Type B pancreatic cell (in vitro differentiated cells): ENCODE measurements around the gene KAT14. TPM values are rescaled to one million over a fixed set of nuclear protein-coding genes. Genes with fewer than 3 reads are reported as not detected.
A peak's percentile ranks its signal among the peaks of the same experiment; 100 is the strongest.
"Not testable (repeated sequence)": the region's sequence is repeated elsewhere in the genome, so short reads cannot be mapped to it uniquely, and the experiment has no call there.

Source experiments
- DNase-seq: peaks from one replicate; pipeline ENCODE4 v3.0.0; 2021; ENCODE audit warnings: mixed read lengths; ENCODE audit not compliant: unreplicated experiment; ENCODE audit errors: extremely low spot score
- H3K27ac Mint-ChIP-seq: 2 replicates; pipeline ENCODE4 v1.8.0; 2021; ENCODE audit warnings: mild to moderate bottlenecking, mixed read lengths
- H3K27me3 Mint-ChIP-seq: 2 replicates; pipeline ENCODE4 v1.8.0; 2021; ENCODE audit warnings: mixed read lengths
- H3K36me3 Mint-ChIP-seq: 2 replicates; pipeline ENCODE4 v1.8.0; 2021; ENCODE audit warnings: mixed read lengths
- H3K4me1 Mint-ChIP-seq: one replicate; pipeline ENCODE4 v1.8.0; 2021; ENCODE audit warnings: mixed read lengths; ENCODE audit not compliant: unreplicated experiment
- H3K4me3 Mint-ChIP-seq: 2 replicates; pipeline ENCODE4 v1.8.0; 2021; ENCODE audit warnings: mild to moderate bottlenecking, mixed read lengths
- H3K9me3 Mint-ChIP-seq: 2 replicates; pipeline ENCODE4 v1.8.0; 2021; ENCODE audit warnings: mixed read lengths
- CTCF ChIP-seq: fragments of 200-600 bp; sonication (generic); conservative IDR thresholded peaks from 2 replicates; pipeline ENCODE4 v1.5.0; 2021; ENCODE audit warnings: antibody characterized with exemption, mild to moderate bottlenecking
- total RNA-seq: library from RNA; stranded (reverse); gene quantifications from 2 replicates; pipeline ENCODE4 v1.2.1, GENCODE V29; 2021; ENCODE audit warnings: low replicate concordance

KAT14 gene
- total RNA-seq, 1 donor from 2014 or later = 24.9 TPM

GRCh38 chr20:18166241-18166881 lies 28.7 kb downstream of the KAT14 start:
- no peak overlapping the region for H3K4me3 Mint-ChIP-seq

GRCh38 chr20:18166950-18167349 lies 29.3 kb downstream of the KAT14 start:
- no peak for TF ChIP-seq CTCF
- Mint-ChIP-seq H3K4me1 (peaks cover 11% of the 10 kb centered on the region), H3K9me3 (no peaks in the 10 kb centered on the region), H3K27me3 (no peaks in the 10 kb centered on the region), H3K36me3 (peaks cover 58% of the 10 kb centered on the region), H3K27ac (peak overlapping the region; percentile 27), H3K4me3 (no peak overlapping the region)
- DNase-seq = no peak

More at GRCh38 chr20:18166241-18166881, 28.7 kb downstream of the KAT14 start:
- peaks cover 11% of the 10 kb centered on the region for H3K4me1 Mint-ChIP-seq
- peaks cover 61% of the 10 kb centered on the region for H3K36me3 Mint-ChIP-seq
- H3K27ac Mint-ChIP-seq = peak overlapping the region; percentile 27
- H3K9me3 Mint-ChIP-seq = no peaks in the 10 kb centered on the region
- DNase-seq = no peak
- no peak for TF ChIP-seq CTCF
- H3K27me3 Mint-ChIP-seq = no peaks in the 10 kb centered on the region

- no peak overlapping the region for H3K27ac Mint-ChIP-seq
- H3K36me3 Mint-ChIP-seq = peaks cover 42% of the 10 kb centered on the region
- no peak for DNase-seq
- TF ChIP-seq CTCF = no peak
- no peak overlapping the region for H3K4me3 Mint-ChIP-seq
- H3K27me3 Mint-ChIP-seq = no peaks in the 10 kb centered on the region
- peaks cover 4% of the 10 kb centered on the region for H3K4me1 Mint-ChIP-seq
- H3K9me3 Mint-ChIP-seq = no peaks in the 10 kb centered on the region
Measured at GRCh38 chr20:18172379-18172778, 34.7 kb downstream of the KAT14 start.

GRCh38 chr20:18174906-18175683 lies 37.4 kb downstream of the KAT14 start:
- Mint-ChIP-seq H3K4me3 (no peak overlapping the region), H3K27ac (no peak overlapping the region), H3K36me3 (peaks cover 48% of the 10 kb centered on the region), H3K9me3 (no peaks in the 10 kb centered on the region), H3K4me1 (peaks cover 4% of the 10 kb centered on the region), H3K27me3 (no peaks in the 10 kb centered on the region)
- TF ChIP-seq CTCF = no peak
- no peak for DNase-seq

GRCh38 chr20:18176318-18176785 lies 38.7 kb downstream of the KAT14 start:
- no peak overlapping the region for H3K27ac Mint-ChIP-seq
- H3K36me3 Mint-ChIP-seq = peaks cover 47% of the 10 kb centered on the region
- H3K27me3 Mint-ChIP-seq = no peaks in the 10 kb centered on the region
- H3K9me3 Mint-ChIP-seq = no peaks in the 10 kb centered on the region
- H3K4me1 Mint-ChIP-seq = peaks cover 4% of the 10 kb centered on the region
- no peak for DNase-seq
- H3K4me3 Mint-ChIP-seq = no peak overlapping the region
- no peak for TF ChIP-seq CTCF

GRCh38 chr20:18180366-18180765 lies 42.7 kb downstream of the KAT14 start:
- not testable (repeated sequence) for H3K4me1 Mint-ChIP-seq, H3K4me3 Mint-ChIP-seq, DNase-seq, H3K27ac Mint-ChIP-seq, H3K27me3 Mint-ChIP-seq, H3K9me3 Mint-ChIP-seq
- H3K36me3 Mint-ChIP-seq = peaks cover 52% of the 10 kb centered on the region
